NCI-H2029 treated with DMSO at 0.1 percent for 48 hours (cell line): ENCODE measurements around the gene ETV7.
"Not testable (repeated sequence)": the region's sequence is repeated elsewhere in the genome, so short reads cannot be mapped to it uniquely, and the experiment has no call there.

Source experiments
- DNase-seq: peaks from one replicate; lab custom pipeline; 2025; lab: John Stamatoyannopoulos, UW

The ETV7 gene

GRCh38 chr6:36383606-36384005, 3.9 kb downstream of the ETV7 start:
- DNase-seq: no peak

DNA sequence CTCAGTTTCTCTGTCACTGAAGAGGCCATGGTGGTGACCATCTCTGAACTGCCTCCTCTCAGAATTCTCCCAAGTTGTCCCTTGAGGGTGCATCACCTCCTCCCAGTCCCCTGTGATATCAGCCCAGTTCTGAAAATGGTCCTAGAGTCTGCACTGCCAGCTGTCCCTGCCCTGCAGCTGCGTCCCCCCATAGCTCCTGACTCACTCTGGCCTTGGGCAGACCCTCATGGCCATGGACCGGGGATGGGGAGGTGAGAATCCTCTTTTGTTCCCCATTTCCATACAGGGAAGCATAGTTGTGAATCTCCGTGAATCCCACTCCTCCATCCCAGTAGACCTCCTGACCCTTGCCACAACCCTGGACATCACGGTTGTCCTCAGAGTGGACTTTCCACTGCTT, 4.5 kb downstream of the ETV7 start:
- DNase-seq: no peak

- DNase-seq: no peak
Observed at GRCh38 chr6:36381502-36382389, 5.7 kb downstream of the ETV7 start.

- no peak for DNase-seq
Observed at GRCh38 chr6:36380166-36380565, 7.3 kb downstream of the ETV7 start.

DNA sequence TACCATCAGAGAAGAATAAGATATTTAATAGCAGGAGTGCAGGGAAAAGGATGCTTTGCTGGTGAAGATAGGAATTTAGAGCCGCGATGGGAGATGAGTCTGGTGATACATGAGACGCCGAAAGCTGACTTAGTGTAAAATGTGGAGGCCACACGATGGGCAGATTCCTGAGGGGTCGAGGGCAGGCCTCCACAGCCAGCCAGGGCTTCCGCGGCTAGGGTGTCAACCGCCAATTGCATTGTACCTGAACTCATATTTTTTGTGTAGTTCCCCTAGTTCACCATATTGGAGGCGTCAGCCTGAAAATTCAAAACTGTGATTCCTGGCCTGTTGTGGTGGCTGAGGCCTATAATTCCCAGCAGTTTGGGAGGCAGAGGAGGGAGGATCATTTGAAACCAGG, 8.5 kb downstream of the ETV7 start:
- DNase-seq: no peak

DNA sequence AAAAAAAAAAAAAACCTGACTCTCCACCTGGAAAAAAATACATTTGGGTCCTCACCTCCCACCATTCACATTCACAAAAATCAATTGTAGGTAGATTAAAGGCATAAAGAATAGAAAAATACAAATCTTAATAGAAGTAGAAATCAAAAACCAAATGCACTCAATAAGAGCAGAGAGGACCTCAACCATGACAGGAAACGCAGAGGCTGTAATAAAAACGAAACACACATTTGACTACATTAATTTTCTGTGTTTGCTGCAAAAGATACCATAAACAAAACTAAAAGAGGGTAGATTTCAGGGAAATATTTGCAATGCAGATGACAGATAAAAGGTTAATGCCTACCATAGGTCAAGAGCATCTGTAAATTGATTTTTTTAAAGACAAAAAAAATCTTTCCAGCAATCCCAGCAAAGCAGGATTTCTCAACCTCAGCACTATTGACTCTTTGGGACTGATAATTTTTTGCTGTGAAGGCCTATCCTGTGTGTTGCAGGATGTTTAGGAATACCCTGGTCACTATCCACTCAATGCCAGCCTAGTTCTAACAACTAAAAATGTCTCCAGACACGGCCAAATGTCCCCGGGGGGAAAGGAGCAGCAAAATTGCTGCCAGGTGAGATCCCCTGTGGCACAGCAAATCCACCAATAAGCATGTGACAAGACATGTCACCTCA, 9.1 kb downstream of the ETV7 start:
- DNase-seq: no peak

DNA sequence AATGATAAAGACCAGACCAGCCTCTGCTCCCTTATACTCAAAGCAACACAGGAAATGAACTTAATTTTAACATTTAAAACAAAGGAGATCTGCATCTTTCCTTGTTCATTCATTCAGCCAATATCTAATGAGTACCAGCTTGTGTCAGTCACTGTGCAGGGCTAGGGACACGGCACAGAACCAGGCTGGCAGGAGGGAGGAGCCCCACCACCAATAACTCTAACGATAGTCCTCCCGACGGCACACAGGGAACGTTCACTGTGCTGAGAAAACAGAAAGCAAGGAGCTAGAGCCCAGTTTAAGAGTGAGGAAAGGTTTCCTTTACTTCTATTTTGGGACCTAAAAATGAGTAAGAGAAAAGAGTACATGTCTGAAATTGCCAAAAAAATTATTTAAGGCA, 9.9 kb downstream of the ETV7 start:
- DNase-seq: no peak

DNA sequence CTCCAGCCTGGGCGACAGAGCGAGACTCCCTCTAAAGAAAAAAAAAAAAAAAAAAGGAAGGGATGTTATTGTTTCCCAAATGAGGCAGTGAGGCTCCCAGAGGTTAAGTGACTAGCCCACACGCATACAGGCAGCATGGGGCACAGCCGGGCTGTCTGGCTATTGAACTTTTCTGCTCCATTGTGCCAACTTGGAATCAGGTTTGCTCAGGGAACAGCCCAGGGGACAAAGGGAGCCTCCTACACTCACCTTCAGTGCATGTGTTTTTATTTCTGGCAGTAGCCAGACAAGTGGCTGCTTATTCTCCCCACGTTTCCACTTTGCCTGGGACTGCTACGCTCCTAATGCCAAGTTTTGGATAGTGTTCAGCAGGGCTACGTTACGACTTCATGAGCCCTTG, 10.7 kb downstream of the ETV7 start:
- DNase-seq: no peak

DNA sequence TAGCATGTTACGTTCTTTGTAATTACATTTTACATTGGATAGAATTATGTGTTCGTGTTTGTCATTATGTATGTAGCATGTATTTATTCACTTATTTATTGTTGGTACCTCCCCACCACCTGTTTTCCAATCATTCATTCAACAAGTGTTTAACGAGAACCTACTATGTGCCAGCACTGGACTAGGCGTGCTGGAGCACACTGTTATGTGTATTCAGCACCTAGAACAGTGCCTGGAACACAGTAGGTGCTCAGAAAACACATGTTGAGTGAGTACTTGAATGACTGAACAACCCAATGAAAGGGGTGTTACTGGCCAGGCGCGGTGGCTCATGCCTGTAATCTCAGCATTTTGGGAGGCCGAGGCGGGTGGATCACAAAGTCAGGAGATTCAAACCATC, 11.3 kb downstream of the ETV7 start:
- DNase-seq: no peak

DNA sequence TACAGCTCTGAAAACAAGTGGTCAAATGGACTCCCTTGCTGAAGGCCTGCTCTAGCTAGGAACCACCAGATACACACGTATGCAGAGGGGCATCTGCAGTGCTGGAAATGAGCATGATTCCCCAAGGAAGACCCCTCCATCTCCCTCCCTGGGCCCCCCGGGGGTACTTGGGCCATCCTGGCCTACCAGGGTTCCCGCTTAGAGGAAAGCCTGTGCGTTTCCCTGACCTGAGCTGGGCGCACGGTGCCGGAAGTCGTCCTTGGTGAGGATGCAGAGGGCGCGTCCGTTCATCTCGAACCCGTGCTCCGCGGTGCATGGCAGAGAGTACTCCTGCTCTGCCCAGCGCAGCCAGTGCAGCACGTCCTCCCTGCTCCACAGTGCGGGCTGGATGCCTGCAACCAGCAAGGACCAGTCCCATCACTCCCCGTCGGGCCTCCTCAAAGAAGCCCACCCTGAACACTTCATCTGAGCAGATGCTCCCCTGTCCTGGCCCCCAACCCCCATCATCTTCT, 11.8 kb downstream of the ETV7 start:
- no peak for DNase-seq

DNA sequence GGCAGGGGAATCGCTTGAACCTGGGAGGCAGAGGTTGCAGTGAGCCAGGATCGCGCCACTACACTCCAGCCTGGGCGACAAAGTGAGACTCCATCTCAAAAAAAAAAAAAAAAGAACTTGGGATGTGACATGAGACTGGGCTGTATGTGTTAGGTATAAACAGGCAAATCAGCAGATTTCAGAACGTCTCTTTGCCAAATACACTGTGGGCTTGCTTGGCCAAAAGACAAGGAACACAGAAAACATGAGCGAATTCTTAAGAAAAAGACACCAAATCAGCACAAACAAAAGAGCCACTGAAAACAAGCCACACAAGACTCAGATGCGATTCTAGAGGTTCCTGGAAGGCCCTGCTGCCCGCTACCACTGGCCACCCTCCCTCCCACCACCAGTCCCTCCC, 12.5 kb downstream of the ETV7 start:
- no peak for DNase-seq

DNA sequence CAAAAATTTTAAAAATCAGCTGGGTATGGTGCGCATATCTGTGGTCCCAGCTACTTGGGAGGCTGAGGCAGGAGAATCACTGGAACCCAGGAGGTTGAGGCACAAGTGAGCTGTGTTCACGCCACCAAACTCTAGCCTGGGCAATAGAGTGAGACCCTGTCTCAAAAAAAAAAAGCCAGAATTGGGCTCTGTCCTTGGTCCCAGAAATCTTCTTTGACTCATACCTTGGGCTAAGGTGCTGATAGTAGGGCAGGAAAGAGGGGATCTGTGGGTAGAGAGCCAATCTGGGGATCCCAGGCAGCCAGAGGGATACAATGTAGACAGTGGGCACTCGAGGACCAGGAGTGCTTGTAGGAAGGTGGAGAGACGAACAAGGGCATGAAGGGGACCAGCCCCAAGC, 13.3 kb downstream of the ETV7 start:
- no peak for DNase-seq

- no peak for DNase-seq
Observed at GRCh38 chr6:36373368-36374019, 14.0 kb downstream of the ETV7 start.

- no peak for DNase-seq
Observed at GRCh38 chr6:36372088-36372487, 15.4 kb downstream of the ETV7 start.

DNA sequence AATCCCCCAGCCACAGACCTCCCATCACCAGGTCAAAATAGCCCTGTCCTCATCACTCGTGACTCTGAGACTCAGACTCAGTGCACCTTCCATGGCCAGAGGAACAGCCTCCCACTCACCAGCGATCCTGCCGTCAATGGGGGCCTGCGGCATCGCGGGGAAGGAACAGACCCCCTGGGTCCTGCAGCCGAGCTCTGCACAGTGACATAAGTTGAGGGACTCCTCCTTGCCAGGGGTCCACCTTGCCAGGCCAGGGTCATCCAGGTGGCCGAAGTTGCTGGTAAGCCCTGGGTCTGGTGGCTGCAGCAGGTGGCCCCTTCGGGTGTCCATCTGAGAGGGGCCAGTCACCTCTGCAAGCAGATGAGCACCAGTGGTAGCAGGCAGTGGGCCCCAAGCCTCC, 16.3 kb downstream of the ETV7 start:
- DNase-seq: no peak

DNA sequence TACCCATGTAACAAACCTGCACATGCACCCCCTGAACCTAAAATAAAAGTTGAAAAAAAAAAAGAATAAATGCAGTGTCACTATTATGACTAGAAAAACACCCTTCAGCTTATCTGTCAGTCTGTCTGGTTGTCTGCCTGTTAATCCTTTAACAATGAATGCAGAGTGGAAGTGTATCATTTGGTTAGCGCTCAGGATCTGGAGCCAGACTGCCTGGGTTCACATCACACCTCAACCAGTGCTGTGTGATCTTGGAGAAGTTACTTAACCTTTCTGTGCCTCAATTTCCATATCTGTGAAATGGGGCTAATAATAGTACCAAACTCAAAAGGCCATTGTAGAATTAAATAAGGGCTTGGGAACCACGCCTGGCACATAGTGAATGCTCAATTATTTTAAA, 16.8 kb downstream of the ETV7 start:
- DNase-seq: no peak

DNA sequence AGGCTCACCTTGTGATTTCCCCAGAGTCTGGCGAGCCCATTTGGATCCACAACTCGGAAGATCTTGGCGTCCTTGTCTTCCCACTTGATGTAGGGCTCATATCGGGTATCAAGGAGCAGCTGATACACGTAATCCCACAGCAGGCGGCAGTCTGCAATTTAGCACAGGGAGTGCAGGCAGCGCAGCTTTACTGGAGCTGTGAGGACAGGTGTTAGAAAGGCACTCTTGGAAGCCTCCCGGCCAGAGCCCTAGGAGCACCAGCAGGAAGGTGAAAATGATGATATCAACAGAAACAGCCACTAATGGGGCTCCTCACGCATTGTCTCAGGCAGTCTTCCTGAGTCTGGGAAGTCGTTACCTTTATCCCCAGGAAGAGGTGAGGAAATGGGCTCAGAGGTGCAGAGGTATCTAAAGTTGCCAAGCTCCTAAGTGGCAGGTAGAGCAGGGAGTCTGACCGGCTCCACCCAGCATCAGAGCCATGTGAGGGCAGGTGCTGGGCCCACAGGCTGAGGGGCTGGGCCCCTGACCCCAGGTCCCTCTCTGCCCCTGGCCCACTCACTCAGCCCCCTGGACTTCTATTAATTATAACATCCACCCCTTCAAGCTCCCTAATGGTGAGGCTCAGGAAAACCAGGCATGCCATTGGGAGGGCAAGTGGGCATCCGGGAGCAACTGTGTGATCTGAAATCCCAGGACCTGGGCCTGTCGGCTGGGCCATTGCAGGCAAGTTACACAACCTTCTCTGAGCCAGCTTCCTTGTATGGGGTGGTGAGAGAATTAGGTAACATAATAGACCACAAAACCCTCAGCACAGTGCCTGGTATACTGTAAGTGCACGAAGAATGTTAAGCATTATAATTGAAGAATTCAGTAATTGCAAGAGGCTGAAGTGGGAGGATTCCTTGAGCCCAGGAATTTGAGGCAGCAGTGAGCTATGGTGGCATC, 18.3 kb downstream of the ETV7 start:
- no peak for DNase-seq

DNA sequence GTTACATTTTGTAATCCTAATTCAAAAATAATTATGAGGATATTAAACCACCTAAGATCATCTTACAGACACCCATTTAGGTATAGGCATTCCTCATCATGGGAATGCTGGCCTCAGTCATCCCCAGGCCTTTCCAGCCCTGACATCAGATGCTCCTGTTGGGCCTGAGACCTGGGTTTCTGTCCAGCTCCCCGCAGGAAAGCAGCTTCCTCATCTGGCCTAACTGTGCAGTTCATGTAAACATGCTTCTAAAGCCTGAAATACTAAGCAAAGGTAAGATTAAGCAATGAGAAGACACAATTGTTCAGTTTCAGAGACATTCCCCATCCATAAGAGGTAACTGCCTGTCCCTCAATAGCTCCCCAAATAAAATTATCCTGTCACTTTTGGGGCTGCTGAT, 19.0 kb downstream of the ETV7 start:
- no peak for DNase-seq

DNA sequence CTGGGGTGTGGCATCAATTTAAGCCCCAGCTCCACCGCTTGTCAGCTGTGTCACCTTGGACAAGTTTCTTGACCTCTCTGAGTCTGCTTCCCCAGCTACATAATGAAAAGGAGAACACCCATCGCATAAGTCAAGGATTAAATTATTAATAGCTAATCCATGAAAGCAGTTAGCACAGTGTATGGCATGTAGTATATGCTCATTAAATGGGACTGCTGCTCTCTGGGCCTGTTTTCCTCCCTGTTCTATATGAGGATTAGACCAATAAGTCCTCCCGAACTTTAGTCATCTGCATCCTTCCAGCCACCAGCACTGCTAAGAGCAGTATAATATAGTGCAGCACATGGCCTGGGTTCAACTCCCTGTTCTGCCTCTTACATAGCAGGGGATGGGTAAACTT, 19.7 kb downstream of the ETV7 start:
- no peak for DNase-seq

DNA sequence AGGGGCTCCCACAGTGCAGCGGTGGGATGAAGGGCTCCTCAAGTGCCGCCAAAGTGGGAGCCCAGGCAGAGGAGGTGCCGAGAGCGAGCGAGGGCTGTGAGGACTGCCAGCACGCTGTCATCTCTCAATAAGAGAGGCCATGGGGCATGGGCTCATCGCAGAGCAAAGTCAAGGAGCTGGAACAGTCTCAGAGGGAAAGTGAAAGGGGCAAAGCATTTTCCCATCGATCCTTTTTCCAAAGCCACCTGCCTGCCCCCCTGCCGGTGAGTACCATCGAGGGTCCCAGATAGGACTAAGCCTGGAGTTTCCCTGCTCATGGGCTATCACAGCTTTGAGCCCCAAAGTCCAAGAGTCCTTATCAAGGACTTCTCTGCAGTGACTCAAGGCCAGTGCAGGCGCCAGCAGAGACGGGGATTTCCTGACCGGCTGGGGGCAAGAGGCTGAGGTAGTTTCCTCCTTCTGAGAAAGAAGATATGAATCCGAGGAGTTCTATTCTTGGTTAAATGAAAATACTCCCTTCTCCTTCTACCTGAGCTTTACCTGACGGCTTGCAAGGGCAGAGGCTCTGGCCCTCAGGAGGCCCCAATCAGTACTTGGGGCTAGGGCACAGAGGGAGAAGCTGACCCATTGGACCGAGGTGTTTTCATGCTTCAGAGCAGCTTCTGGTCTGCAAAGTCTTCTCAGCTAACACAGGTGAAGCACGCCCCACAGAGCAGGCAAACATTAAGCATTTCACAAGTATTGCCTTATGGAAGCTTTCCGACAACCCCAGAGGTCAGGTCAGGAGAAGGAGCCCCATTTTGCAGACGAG, 22.6 kb downstream of the ETV7 start:
- DNase-seq: no peak

DNA sequence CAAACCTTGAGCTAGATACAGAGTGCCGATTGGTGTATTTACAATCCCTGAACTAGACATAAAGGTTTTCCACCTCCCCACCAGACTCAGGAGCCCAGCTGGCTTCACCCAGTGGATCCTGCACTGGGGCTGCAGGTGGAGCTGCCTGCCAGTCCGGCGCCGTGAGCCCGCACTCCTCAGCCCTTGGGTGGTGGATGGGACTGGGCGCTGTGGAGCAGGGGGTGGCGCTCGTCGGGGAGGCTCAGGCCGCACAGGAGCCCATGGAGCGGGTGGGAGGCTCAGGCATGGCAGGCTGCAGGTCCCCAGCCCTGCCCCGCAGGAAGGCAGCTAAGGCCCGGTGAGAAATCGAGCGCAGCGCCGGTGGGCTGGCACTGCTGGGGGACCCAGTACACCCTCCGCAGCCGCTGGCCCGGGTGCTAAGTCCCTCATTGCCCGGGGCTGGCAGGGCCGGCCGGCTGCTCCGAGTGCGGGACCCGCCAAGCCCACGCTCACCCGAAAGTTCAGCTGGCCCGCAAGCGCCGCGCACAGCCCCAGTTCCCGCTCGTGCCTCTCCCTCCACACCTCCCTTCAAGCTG, 23.3 kb downstream of the ETV7 start:
- DNase-seq: not testable (repeated sequence)
